ENCODE data around the gene TOP2A.

The TOP2A gene

DNA sequence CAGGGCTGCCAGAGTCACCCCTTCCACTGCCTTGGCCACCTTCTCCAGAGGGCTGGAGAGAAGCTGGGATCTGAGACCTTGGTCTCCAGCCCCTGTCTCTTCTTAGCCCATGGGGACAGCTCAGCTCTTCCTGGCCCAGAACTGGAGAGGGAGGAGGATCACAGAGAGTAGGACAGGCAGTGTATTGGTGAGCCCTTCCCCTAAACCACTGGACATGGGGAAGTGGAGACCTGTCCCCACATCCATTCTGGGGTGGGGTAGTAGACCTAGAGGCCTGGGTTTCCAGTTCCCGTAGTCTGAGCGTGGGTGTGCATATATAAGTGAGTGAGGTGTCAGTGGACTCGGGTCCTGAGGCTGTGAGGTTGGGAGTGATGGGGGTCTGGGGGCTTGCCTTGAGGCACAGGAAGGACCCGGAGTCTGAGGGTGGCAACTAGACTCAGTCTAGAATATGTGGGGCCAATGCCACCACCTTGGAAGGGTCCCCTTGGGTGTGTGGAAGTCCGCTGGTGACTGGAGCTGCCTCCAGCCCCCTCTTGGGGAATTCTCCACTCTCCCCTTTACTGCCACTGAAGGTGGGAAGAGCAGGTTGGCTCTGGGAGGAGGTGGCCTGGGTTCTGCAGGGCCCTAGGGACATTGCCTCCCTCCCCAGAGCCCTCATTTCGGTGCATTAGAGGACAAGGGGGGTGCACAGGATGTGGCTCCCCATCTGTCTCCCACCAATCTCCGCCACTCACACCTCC, 73.1 kb downstream of the TOP2A start:
- no peak for DNase-seq

- no peak for DNase-seq
Measured at GRCh38 chr17:40343219-40344119, 74.2 kb downstream of the TOP2A start.

DNA sequence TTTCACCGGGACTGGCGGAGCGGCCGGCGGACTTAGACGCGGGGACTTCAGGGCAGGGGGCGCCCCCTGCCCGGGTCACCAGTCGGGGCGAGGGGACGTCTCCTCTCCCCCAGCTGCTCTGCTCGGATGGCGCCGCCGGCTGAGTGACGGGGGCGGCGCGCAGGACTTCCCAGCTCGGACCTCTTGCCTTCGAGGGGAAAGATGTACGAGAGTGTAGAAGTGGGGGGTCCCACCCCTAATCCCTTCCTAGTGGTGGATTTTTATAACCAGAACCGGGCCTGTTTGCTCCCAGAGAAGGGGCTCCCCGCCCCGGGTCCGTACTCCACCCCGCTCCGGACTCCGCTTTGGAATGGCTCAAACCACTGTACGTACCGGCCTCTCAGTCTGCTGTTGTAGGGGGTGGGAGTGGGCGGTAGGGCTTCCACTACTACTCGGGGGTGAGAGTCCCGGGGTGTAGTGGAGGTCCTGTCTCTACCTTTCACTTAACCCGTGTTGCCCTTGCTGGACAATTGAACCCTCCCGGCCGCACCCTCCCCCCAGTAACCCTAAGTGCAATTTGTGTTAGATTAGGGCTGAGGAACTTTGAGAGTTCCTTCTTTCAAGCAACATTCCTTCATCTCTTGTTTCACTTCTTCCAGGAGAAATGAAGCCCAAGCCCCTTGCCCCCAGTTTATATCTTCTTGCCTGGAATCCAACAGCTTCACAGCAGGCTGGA, 75.0 kb downstream of the TOP2A start:
- no peak for DNase-seq

DNA sequence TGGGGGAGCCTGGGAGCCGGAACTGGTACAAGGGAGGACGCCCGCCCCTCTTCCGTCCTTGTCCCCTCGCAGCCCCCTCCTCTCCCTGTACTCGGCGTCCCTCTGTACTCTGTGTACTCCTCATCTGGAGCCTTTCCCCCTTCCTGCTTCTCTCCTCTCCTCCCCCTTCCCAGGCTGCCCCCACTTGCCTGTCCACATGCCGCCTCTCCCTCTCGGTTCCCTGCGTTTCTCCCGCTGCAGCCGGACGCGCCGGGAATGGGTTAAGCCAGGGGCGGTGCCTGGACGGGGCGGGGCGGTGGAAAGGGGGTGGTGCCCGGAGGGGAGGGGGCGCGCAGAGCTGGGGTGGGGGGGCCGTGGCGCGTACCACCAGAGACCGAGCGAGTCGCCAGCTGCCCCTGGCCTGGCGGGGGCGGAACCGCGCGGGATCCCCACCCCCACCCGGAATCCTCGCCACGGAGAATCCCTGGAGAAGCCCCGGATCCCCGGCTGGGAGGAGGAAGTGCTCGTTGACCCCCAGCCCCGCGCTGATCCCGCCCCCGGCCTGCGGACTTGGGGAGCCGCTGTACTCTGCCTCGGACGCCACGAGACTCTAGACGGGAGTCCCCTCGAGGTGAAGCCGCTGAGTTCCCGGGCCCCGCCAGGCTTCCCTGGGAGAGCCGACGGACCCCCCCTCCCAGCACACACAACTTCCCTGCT, 75.7 kb downstream of the TOP2A start:
- DNase-seq, result no peak

DNA sequence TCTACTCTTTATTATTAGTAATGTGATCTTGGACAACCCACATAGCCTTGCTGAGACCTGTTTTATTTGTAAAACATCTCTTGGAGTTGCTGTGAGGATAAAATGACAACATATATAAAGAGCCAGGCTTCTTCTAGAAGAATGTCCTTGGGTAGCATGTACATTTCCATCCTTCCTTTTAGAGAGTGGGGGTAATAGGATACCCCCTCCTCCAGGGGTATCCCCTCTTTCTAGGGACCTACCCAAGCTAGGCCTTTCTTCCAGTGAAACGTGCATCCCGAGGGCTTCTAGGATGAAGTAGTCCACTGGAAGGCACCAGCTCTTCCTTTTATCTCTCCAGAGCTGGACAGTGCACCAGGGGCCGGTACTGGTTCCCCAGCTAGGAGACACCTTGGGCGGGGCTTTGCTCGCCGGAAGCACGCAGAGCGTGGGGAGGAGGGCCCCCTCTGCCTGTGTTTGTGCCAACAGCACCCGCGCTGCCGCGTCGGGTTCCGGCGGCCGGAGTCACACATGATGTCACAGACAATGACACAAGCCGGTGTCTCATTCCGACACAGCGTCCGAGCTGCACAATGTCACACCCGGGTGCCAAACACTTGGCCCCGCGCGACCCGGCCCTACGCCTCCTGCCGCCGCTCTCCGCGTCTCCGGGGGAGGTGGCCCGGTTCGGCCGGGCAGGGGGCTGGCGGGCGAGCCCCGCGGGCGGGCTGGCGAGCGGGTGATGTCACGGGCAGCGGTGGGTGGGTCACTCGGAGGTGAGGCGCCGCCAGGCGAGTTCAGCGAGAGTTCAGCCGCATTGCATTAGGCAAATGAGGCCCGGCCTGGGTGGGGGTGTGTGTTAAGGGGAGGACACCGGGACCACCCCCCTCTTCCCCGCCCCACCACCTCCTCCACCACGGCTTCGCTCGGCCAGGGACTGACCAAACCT, 76.6 kb downstream of the TOP2A start:
- DNase-seq, result peak; percentile 90

DNA sequence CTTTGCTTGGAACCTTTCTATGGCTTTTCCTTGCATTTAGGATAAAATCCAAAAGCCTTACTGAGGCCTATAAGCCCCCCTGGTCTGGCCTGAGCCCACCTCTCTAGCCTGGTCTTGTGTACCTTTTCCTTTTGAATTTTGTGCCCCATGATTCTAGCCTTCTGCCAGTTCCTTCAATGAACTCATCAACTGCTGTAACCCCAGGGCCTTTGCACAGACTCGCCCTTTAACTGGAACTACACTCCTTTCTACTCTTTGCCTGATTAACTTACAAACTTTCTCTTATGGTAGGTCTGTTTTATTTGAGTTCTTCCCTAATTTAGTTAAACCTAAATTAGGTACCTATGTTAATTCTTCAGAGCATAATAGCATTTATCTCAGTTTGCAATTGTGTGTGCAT, 77.4 kb downstream of the TOP2A start:
- DNase-seq, result no peak

DNA sequence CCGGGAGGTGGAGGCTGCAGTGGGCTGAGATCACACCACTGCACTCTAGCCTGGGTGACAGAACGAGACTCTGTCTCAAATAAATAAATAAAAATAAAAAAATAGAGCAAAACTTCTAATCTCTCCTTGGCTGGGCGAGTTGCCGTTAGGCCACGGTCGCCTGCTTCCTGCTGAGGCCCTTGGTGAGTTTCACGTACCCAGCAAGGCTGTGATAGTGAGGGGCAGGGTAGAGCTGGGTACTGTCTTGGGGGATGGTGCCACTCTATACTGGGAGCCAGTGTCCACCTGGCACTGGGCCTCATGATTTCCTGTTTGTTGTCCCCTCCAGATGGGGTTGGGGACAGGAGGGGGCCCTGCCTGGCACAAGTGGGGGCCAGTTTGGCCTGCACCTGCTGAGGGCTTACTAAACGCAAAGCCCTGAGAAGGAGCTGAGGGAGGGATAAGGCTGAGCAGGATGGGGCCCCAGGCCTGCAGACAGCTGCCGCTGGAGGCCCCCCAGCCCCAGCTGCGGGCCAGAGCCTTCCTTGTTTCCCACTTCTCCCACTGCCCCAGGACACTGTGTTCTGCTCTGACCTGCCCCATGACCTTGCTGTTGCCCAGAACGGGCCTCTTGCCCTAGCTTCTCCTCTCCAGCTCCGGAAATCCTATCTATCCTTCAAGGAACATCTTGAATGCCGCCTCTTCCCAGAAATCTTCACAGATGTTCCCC, 78.6 kb downstream of the TOP2A start:
- DNase-seq, result no peak
